KG1 (cell line): ENCODE results near the gene ATP9A.
"Not testable (repeated sequence)": the region's sequence is repeated elsewhere in the genome, so short reads cannot be mapped to it uniquely, and the experiment has no call there.

Source experiments
- DNase-seq: peaks from one replicate; lab custom pipeline; 2025; lab: John Stamatoyannopoulos, UW

The ATP9A gene

GRCh38 chr20:51750770-51751388, 17.3 kb downstream of the ATP9A start:
- no peak for DNase-seq

GRCh38 chr20:51750037-51750769, 18.0 kb downstream of the ATP9A start:
- no peak for DNase-seq

- no peak for DNase-seq
Observed at GRCh38 chr20:51749674-51750036, 18.5 kb downstream of the ATP9A start.

GRCh38 chr20:51747182-51747911, 20.8 kb downstream of the ATP9A start:
- DNase-seq = no peak

- no peak for DNase-seq
Observed at GRCh38 chr20:51745804-51746203, 22.4 kb downstream of the ATP9A start.

- DNase-seq = no peak
Observed at GRCh38 chr20:51740838-51741237, 27.4 kb downstream of the ATP9A start.

GRCh38 chr20:51740308-51740707, 27.9 kb downstream of the ATP9A start:
- not testable (repeated sequence) for DNase-seq

GRCh38 chr20:51739722-51740249, 28.4 kb downstream of the ATP9A start:
- DNase-seq = no peak

GRCh38 chr20:51738877-51739447, 29.2 kb downstream of the ATP9A start:
- DNase-seq = no peak

GRCh38 chr20:51738261-51738660, 29.9 kb downstream of the ATP9A start:
- DNase-seq = not testable (repeated sequence)

GRCh38 chr20:51736947-51737346, 31.2 kb downstream of the ATP9A start:
- no peak for DNase-seq

- no peak for DNase-seq
Observed at GRCh38 chr20:51735728-51736600, 32.2 kb downstream of the ATP9A start.

- no peak for DNase-seq
Observed at GRCh38 chr20:51734876-51735720, 33.1 kb downstream of the ATP9A start.

- DNase-seq = no peak
Observed at GRCh38 chr20:51733070-51733469, 35.1 kb downstream of the ATP9A start.

GRCh38 chr20:51732096-51732791, 35.9 kb downstream of the ATP9A start:
- no peak for DNase-seq

GRCh38 chr20:51731731-51732095, 36.5 kb downstream of the ATP9A start:
- no peak for DNase-seq

- DNase-seq = no peak
Observed at GRCh38 chr20:51729771-51730170, 38.4 kb downstream of the ATP9A start.

- DNase-seq = no peak
Observed at GRCh38 chr20:51728737-51729136, 39.5 kb downstream of the ATP9A start.

- no peak for DNase-seq
Observed at GRCh38 chr20:51727872-51728271, 40.3 kb downstream of the ATP9A start.

GRCh38 chr20:51725584-51726176, 42.5 kb downstream of the ATP9A start:
- DNase-seq = no peak
